SK-N-SH treated with all-trans-retinoic acid at 6 μM for 48 hours (cell line): Measurements from ENCODE around the gene AHR.
"Not testable (repeated sequence)": the region's sequence is repeated elsewhere in the genome, so short reads cannot be mapped to it uniquely, and the experiment has no call there.

Source experiments
- ATAC-seq: fragments of 200-7000 bp; cut with Tn5 transposase; 3 replicates; pipeline ENCODE4 v1.9.1; 2020; ENCODE audit warnings: mild to moderate bottlenecking, moderate library complexity
- ARNTL ChIP-seq: fragments of 450-650 bp; formaldehyde crosslinking; IDR thresholded peaks from 2 replicates; pipeline ENCODE4 v1.5.0; 2020; ENCODE audit warnings: low read depth, mild to moderate bottlenecking, moderate library complexity, borderline replicate concordance
- CSDC2 ChIP-seq: fragments of 250-450 bp; sonication (Bioruptor Pico); IDR thresholded peaks from 2 replicates; pipeline ENCODE4 v1.5.0; 2020; ENCODE audit warnings: mild to moderate bottlenecking, moderate library complexity
- CSRNP3 ChIP-seq: fragments of 250-450 bp; sonication (Bioruptor Pico); IDR thresholded peaks from 2 replicates; pipeline ENCODE4 v1.5.1; 2021; ENCODE audit warnings: mild to moderate bottlenecking, moderate library complexity
- ESRRG ChIP-seq: fragments of 250-450 bp; sonication (Bioruptor Pico); IDR thresholded peaks from 2 replicates; pipeline ENCODE4 v1.6.1; 2021; ENCODE audit warnings: mild to moderate bottlenecking
- GLIS3 ChIP-seq: fragments of 250-450 bp; sonication (Bioruptor Pico); IDR thresholded peaks from 2 replicates; pipeline ENCODE4 v1.5.0; 2020; ENCODE audit warnings: mild to moderate bottlenecking, moderate library complexity
- ISL1 ChIP-seq: fragments of 250-450 bp; sonication (Bioruptor Pico); IDR thresholded peaks from 2 replicates; pipeline ENCODE4 v2.1.2; 2022; ENCODE audit warnings: mild to moderate bottlenecking, moderate library complexity
- OSR1 ChIP-seq: fragments of 250-450 bp; sonication (Bioruptor Pico); IDR thresholded peaks from 2 replicates; pipeline ENCODE4 v1.8.0; 2022; ENCODE audit warnings: moderate library complexity, mild to moderate bottlenecking, inconsistent platforms
- POU6F1 ChIP-seq: fragments of 250-450 bp; sonication (Bioruptor Pico); IDR thresholded peaks from 2 replicates; pipeline ENCODE4 v1.8.0; 2021; ENCODE audit warnings: low read depth, mild to moderate bottlenecking, moderate library complexity, borderline replicate concordance
- RARB ChIP-seq: fragments of 250-450 bp; sonication (Bioruptor Pico); IDR thresholded peaks from 2 replicates; pipeline ENCODE4 v1.8.0; 2021; ENCODE audit warnings: mild to moderate bottlenecking, moderate library complexity
- SNAI2 ChIP-seq: fragments of 250-450 bp; sonication (Bioruptor Pico); IDR thresholded peaks from 2 replicates; pipeline ENCODE4 v1.5.0; 2020; ENCODE audit warnings: mild to moderate bottlenecking, moderate library complexity
- TCF4 ChIP-seq: fragments of 250-450 bp; sonication (Bioruptor Pico); IDR thresholded peaks from 2 replicates; pipeline ENCODE4 v1.8.0; 2021; ENCODE audit warnings: mild to moderate bottlenecking, moderate library complexity, borderline replicate concordance
- TOX ChIP-seq: fragments of 250-450 bp; sonication (Bioruptor Pico); IDR thresholded peaks from 2 replicates; pipeline ENCODE4 v1.8.0; 2021; ENCODE audit warnings: mild to moderate bottlenecking, moderate library complexity, borderline replicate concordance
- ZC3H10 ChIP-seq: fragments of 250-450 bp; sonication (Bioruptor Pico); IDR thresholded peaks from 2 replicates; pipeline ENCODE4 v1.5.1; 2021; ENCODE audit warnings: mild to moderate bottlenecking, moderate library complexity
- ZFP3 ChIP-seq: fragments of 250-450 bp; sonication (Bioruptor Pico); IDR thresholded peaks from 2 replicates; pipeline ENCODE4 v1.5.0; 2020; ENCODE audit warnings: mild to moderate bottlenecking, moderate library complexity
- ZFP30 ChIP-seq: fragments of 450-650 bp; formaldehyde crosslinking; IDR thresholded peaks from 2 replicates; pipeline ENCODE4 v1.5.0; 2022; ENCODE audit warnings: mild to moderate bottlenecking, moderate library complexity
- ZNF565 ChIP-seq: fragments of 450-650 bp; formaldehyde crosslinking; conservative IDR thresholded peaks from 2 replicates; pipeline ENCODE4 v1.5.0; 2020; ENCODE audit warnings: low read depth, mild to moderate bottlenecking, moderate library complexity
- ZNF70 ChIP-seq: fragments of 450-650 bp; formaldehyde crosslinking; IDR thresholded peaks from 2 replicates; pipeline ENCODE4 v1.5.0; 2020; ENCODE audit warnings: mild to moderate bottlenecking, moderate library complexity
- ZNF8 ChIP-seq: fragments of 450-650 bp; formaldehyde crosslinking; IDR thresholded peaks from 2 replicates; pipeline ENCODE4 v1.5.0; 2020; ENCODE audit warnings: mild to moderate bottlenecking, moderate library complexity
- TF ChIP-seq, protein P1 (sequence below): fragments of 250-450 bp; sonication (Bioruptor Pico); IDR thresholded peaks from 2 replicates; pipeline ENCODE4 v1.5.1; 2020; ENCODE audit warnings: low read depth, mild to moderate bottlenecking, moderate library complexity
- TF ChIP-seq, protein P2 (sequence below): fragments of 250-450 bp; sonication (Bioruptor Pico); IDR thresholded peaks from 2 replicates; pipeline ENCODE4 v1.8.0; 2020; ENCODE audit warnings: mild to moderate bottlenecking, moderate library complexity, borderline replicate concordance
- TF ChIP-seq, protein P3 (sequence below): fragments of 250-450 bp; sonication (Bioruptor Pico); IDR thresholded peaks from 2 replicates; pipeline ENCODE4 v1.5.0; 2020; ENCODE audit warnings: mild to moderate bottlenecking, moderate library complexity

AHR gene

GRCh38 chr7:17376595-17376994 is 78.1 kb downstream of the AHR start (continued):
- TF ChIP-seq, protein P1, sequence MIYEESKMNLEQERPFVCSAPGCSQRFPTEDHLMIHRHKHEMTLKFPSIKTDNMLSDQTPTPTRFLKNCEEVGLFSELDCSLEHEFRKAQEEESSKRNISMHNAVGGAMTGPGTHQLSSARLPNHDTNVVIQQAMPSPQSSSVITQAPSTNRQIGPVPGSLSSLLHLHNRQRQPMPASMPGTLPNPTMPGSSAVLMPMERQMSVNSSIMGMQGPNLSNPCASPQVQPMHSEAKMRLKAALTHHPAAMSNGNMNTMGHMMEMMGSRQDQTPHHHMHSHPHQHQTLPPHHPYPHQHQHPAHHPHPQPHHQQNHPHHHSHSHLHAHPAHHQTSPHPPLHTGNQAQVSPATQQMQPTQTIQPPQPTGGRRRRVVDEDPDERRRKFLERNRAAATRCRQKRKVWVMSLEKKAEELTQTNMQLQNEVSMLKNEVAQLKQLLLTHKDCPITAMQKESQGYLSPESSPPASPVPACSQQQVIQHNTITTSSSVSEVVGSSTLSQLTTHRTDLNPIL (CRISPR knock-in tag), result no peak
- TF ChIP-seq TCF4 (no peak), OSR1 (CRISPR knock-in tag) (no peak)
- TF ChIP-seq, protein P2, sequence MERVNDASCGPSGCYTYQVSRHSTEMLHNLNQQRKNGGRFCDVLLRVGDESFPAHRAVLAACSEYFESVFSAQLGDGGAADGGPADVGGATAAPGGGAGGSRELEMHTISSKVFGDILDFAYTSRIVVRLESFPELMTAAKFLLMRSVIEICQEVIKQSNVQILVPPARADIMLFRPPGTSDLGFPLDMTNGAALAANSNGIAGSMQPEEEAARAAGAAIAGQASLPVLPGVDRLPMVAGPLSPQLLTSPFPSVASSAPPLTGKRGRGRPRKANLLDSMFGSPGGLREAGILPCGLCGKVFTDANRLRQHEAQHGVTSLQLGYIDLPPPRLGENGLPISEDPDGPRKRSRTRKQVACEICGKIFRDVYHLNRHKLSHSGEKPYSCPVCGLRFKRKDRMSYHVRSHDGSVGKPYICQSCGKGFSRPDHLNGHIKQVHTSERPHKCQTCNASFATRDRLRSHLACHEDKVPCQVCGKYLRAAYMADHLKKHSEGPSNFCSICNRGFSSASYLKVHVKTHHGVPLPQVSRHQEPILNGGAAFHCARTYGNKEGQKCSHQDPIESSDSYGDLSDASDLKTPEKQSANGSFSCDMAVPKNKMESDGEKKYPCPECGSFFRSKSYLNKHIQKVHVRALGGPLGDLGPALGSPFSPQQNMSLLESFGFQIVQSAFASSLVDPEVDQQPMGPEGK (CRISPR knock-in tag), result no peak

GRCh38 chr7:17380736-17381662 is 82.5 kb downstream of the AHR start:
- TF ChIP-seq ARNTL (CRISPR knock-in tag), result no peak
- no peak for TF ChIP-seq GLIS3 (CRISPR knock-in tag)
- TF ChIP-seq, protein P2 (CRISPR knock-in tag), result no peak
- no peak for TF ChIP-seq ZNF70 (CRISPR knock-in tag)
- no peak for TF ChIP-seq ZNF8 (CRISPR knock-in tag)
- TF ChIP-seq POU6F1, result no peak
- TF ChIP-seq ESRRG, result no peak
- TF ChIP-seq ZC3H10 (CRISPR knock-in tag), result no peak
- no peak for TF ChIP-seq CSDC2 (CRISPR knock-in tag)
- no peak for TF ChIP-seq RARB
- TF ChIP-seq, all 23 proteins: peak for 0
- peak; percentile 94 for ATAC-seq

DNA sequence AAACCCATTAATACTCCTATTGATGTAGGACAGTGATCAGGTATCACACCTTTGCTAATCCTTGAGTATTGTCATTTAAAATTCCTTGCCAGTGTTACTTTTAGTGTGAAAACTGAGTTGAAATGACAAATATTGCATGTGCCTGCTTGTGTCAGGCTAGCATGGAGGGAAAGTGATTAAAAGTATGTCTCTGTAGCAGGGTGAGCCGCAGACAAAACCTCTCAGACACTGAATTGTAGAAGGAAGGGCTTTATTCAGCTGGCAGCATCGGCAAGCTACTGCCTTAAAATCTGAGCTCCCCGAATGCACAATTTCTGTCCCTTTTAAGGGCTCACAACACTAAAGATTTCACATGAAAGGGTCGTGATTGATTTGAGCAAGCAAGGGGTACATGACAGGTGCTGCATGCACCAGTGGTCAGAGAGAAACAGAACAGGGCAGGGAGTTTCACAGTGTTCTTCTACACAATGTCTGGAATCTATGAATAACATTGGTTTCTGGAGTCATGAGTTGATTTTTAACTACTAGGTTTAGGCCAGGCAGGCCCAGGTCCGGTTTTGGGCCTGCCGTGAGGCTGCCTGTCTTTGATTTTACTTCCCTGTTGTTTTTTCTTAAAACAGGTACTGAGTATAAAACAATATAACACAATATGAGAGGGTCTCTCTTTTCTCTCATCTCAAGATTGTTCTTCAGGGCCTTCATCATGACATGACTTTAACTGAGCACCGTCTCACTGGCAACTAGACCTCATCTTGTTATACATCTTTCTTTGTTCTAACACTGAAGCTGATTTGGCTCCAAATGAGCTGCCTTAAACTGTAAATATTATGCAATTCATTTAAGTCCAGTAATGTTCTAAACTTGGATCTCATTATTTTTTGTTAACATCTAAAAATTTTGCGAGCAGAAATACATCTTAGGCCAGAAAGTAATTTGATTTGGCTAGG is 84.2 kb downstream of the AHR start:
- not testable (repeated sequence) for ATAC-seq

DNA sequence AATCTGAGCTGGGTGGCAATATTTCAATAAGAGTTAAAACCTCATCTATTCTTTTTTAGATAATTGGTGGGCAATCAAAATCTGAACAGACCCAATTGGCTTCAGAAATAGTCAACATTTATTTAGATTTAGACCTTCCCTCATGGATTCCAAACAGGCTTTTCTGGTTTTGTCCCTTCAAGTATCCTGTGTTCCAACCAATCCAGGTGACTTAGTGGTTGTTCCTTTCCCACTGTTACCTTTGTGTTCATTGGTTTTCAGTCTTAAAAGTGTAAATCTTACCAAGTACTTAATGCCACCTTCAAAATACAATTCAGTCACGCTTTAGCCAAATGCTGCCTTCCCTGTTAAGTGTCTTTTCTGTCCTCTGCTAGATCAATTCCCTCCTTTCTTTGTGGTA is 85.9 kb downstream of the AHR start:
- ATAC-seq, result no peak
- no peak for TF ChIP-seq ZNF70 (CRISPR knock-in tag)
- TF ChIP-seq ZNF565, result no peak
- TF ChIP-seq ZFP30 (CRISPR knock-in tag), result no peak
- TF ChIP-seq GLIS3 (CRISPR knock-in tag), result no peak
- no peak for TF ChIP-seq CSRNP3 (CRISPR knock-in tag)
- no peak for TF ChIP-seq TCF4
- TF ChIP-seq ARNTL (CRISPR knock-in tag), result no peak
- TF ChIP-seq ZFP3, result no peak
- TF ChIP-seq ESRRG, result no peak
- TF ChIP-seq, protein P1 (CRISPR knock-in tag), result no peak
- TF ChIP-seq TOX (CRISPR knock-in tag), result no peak
- TF ChIP-seq OSR1 (CRISPR knock-in tag), result no peak
- TF ChIP-seq ISL1, result no peak
- no peak for TF ChIP-seq RARB
- no peak for TF ChIP-seq SNAI2 (CRISPR knock-in tag)
- no peak for TF ChIP-seq CSDC2 (CRISPR knock-in tag)
- TF ChIP-seq ZC3H10 (CRISPR knock-in tag), result no peak
- TF ChIP-seq, protein P3, sequence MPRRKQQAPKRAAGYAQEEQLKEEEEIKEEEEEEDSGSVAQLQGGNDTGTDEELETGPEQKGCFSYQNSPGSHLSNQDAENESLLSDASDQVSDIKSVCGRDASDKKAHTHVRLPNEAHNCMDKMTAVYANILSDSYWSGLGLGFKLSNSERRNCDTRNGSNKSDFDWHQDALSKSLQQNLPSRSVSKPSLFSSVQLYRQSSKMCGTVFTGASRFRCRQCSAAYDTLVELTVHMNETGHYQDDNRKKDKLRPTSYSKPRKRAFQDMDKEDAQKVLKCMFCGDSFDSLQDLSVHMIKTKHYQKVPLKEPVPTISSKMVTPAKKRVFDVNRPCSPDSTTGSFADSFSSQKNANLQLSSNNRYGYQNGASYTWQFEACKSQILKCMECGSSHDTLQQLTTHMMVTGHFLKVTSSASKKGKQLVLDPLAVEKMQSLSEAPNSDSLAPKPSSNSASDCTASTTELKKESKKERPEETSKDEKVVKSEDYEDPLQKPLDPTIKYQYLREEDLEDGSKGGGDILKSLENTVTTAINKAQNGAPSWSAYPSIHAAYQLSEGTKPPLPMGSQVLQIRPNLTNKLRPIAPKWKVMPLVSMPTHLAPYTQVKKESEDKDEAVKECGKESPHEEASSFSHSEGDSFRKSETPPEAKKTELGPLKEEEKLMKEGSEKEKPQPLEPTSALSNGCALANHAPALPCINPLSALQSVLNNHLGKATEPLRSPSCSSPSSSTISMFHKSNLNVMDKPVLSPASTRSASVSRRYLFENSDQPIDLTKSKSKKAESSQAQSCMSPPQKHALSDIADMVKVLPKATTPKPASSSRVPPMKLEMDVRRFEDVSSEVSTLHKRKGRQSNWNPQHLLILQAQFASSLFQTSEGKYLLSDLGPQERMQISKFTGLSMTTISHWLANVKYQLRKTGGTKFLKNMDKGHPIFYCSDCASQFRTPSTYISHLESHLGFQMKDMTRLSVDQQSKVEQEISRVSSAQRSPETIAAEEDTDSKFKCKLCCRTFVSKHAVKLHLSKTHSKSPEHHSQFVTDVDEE, result no peak
